B cell (primary cell): Measurements from ENCODE around the gene NFATC1. TPM values are rescaled to one million over a fixed set of nuclear protein-coding genes. Genes with fewer than 3 reads are reported as not detected.

Experiments used
- ATAC-seq: fragments of 200-7000 bp; cut with Tn5 transposase; one replicate; pipeline ENCODE4 v1.10.0; 2021; ENCODE audit warnings: low read depth, mild to moderate bottlenecking, moderate number of reproducible peaks, moderate library complexity
- CTCF ChIA-PET: fragments of 350-600 bp; sonication (Branson Sonifier 250); formaldehyde crosslinking; loops from one replicate; lab custom pipeline; 2021; ENCODE audit warnings: antibody characterized with exemption, inconsistent platforms; lab: Charles Lee
- POLR2A ChIA-PET: fragments of 350-600 bp; sonication (Branson Sonifier 250); formaldehyde crosslinking; loops from one replicate; lab custom pipeline; 2021; ENCODE audit warnings: antibody characterized with exemption; lab: Charles Lee
- DNase-seq: peaks from one replicate; pipeline ENCODE4 v3.0.0; 2013
- H2AFZ ChIP-seq: 2 replicates; pipeline ENCODE4 v1.6.1; 2012; ENCODE audit warnings: mild to moderate bottlenecking, low read depth, low read length; ENCODE audit not compliant: insufficient read depth, poor library complexity, severe bottlenecking
- H3K27ac ChIP-seq, 2 donors: 1 replicate in 1 of 2; 2 replicates in 1 of 2; pipeline ENCODE4 v1.5.1; 2012 to 2013; ENCODE audit warnings: low read length in 2 of 2, mild to moderate bottlenecking in 2 of 2, moderate library complexity in 1 of 2
- H3K27me3 ChIP-seq, 4 experiments: fragments of 200-600 bp in 1 of 4; sonication (generic) in 1 of 4; replicated peaks in 1 of 4; 1 replicate in 2 of 4; 2 replicates in 2 of 4; pipeline versions ENCODE4 v1.6.1 to v1.7.0; 2013 to 2016; ENCODE audit warnings: low read length in 3 of 4, mild to moderate bottlenecking in 2 of 4, mixed read lengths in 1 of 4, moderate library complexity in 1 of 4; ENCODE audit not compliant: insufficient read depth in 4 of 4, control insufficient read depth in 3 of 4; ENCODE audit errors: control extremely low read depth in 1 of 4
- H3K36me3 ChIP-seq, 2 experiments: replicated peaks in 1 of 2; 1 replicate in 1 of 2; 2 replicates in 1 of 2; pipeline versions ENCODE4 v1.6.1 to v1.7.1; 2013; ENCODE audit warnings: low read length in 1 of 2; ENCODE audit not compliant: insufficient read depth in 2 of 2, control insufficient read depth in 1 of 2; ENCODE audit errors: control extremely low read depth in 1 of 2, extremely low read depth in 1 of 2
- H3K4me1 ChIP-seq, 2 donors: fragments of 200-600 bp in 1 of 2; sonication (generic) in 1 of 2; 1 replicate in 1 of 2; 2 replicates in 1 of 2; pipeline versions ENCODE4 v1.5.1 to v1.6.1; 2013 to 2017; ENCODE audit warnings: low read length in 2 of 2; ENCODE audit not compliant: control insufficient read depth in 2 of 2, insufficient read depth in 2 of 2
- H3K4me2 ChIP-seq: replicated peaks from 2 replicates; pipeline ENCODE3; 2012; ENCODE audit warnings: mild to moderate bottlenecking, low read depth, low read length; ENCODE audit not compliant: poor library complexity, severe bottlenecking
- H3K4me3 ChIP-seq, 5 experiments: fragments of 200-600 bp in 1 of 5; sonication (generic) in 1 of 5; 1 replicate in 3 of 5; 2 replicates in 2 of 5; pipeline versions ENCODE4 v1.5.1 to v1.7.0; 2011 to 2016; ENCODE audit warnings: low read length in 4 of 5, mild to moderate bottlenecking in 4 of 5, low read depth in 2 of 5, control low read depth in 1 of 5, moderate library complexity in 1 of 5; ENCODE audit not compliant: insufficient read depth in 1 of 5; ENCODE audit errors: control extremely low read depth in 1 of 5, extremely low read depth in 1 of 5
- H3K79me2 ChIP-seq: fragments of 200-600 bp; sonication (generic); one replicate; pipeline ENCODE4 v1.6.0; 2016; ENCODE audit warnings: low read length; ENCODE audit not compliant: control insufficient read depth, insufficient read depth
- H3K9ac ChIP-seq: fragments of 200-600 bp; sonication (generic); 2 replicates; pipeline ENCODE4 v1.6.1; 2017; ENCODE audit warnings: mild to moderate bottlenecking, low read length, moderate library complexity
- H3K9me3 ChIP-seq, 3 donors: one replicate each; pipeline versions ENCODE4 v1.6.1 to v1.7.1; 2013; ENCODE audit warnings: low read length in 2 of 3; ENCODE audit not compliant: control insufficient read depth in 2 of 3, insufficient read depth in 1 of 3; ENCODE audit errors: control extremely low read depth in 1 of 3
- H4K20me1 ChIP-seq: 2 replicates; pipeline ENCODE4 v1.6.0; 2012; ENCODE audit warnings: mild to moderate bottlenecking, low read length; ENCODE audit not compliant: insufficient read depth, control insufficient read depth, poor library complexity, severe bottlenecking
- H3K27ac Mint-ChIP-seq: one replicate; pipeline ENCODE4 v1.8.0; 2021; ENCODE audit warnings: mixed read lengths
- H3K27me3 Mint-ChIP-seq: one replicate; pipeline ENCODE4 v1.8.0; 2021; ENCODE audit warnings: mixed read lengths
- H3K4me1 Mint-ChIP-seq: one replicate; pipeline ENCODE4 v1.8.0; 2021; ENCODE audit warnings: mixed read lengths
- H3K4me3 Mint-ChIP-seq: one replicate; pipeline ENCODE4 v1.8.0; 2021; ENCODE audit warnings: mixed read lengths
- H3K9me3 Mint-ChIP-seq: one replicate; pipeline ENCODE4 v1.8.0; 2022; ENCODE audit warnings: mixed read lengths; ENCODE audit not compliant: insufficient read depth
- EZH2 ChIP-seq: IDR thresholded peaks from 2 replicates; pipeline ENCODE4 v1.6.1; 2012; ENCODE audit warnings: borderline replicate concordance, low read depth, mild to moderate bottlenecking, moderate library complexity, low read length; ENCODE audit not compliant: insufficient read depth, poor library complexity, severe bottlenecking
- WGBS: methylation state at CpG from one replicate; pipeline ENCODE4 v1.1.5; 2013; ENCODE audit warnings: missing lambda C conversion rate; ENCODE audit not compliant: insufficient coverage; 5-methylcytosine and 5-hydroxymethylcytosine counted together
- intact Hi-C: fragments of 100-400 bp; cut with micrococcal nuclease; formaldehyde crosslinking; loops from one replicate; pipeline ENCODE4 v1.10.0; 2022
- polyA plus RNA-seq: library from polyadenylated mRNA; depleted of rRNA; stranded (reverse); fragments of >200 nt; gene quantifications from 2 replicates; pipeline ENCODE4 v1.2.3, GENCODE V29; 2012
- total RNA-seq, 2 donors: library from RNA; stranded (reverse); fragments of 120-200 nt in 1 of 2; gene quantifications; 1 replicate in 1 of 2; 2 replicates in 1 of 2; pipeline versions ENCODE4 v1.2.3 to v1.2.4, GENCODE V29; 2013 to 2022
- TF ChIP-seq, protein P1 (sequence below): fragments of 200-600 bp; IDR thresholded peaks from one replicate; pipeline ENCODE4 v1.8.0; 2022; ENCODE audit warnings: antibody characterized with exemption, mild to moderate bottlenecking

Gene NFATC1
- total and polyA plus RNA-seq, 2 donors (not counting 1 experiment from before 2014, with no cell fraction given): 32.2 to 108 TPM

DNA sequence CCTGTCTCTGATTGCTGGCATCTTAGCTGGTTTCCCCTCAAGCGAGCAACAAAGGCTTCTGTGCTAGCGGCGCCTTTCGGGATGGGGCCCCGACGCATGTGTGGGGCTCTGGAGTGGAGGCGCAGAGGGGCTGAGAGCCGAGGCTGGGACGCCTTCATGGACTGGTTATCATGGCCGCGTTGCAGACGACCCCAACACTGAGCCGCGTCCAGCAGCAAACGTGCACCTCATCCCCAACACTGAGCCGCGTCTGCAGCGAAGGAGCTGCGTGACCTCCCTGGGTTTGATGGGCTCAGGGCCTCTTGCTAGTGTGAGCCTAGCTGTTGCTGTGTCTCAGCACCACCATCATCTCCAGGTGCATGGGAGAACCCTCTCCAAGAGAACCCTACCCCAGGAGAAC, 160.2 kb downstream of the NFATC1 start:
- TF ChIP-seq EZH2: no peak
- TF ChIP-seq, protein P1, sequence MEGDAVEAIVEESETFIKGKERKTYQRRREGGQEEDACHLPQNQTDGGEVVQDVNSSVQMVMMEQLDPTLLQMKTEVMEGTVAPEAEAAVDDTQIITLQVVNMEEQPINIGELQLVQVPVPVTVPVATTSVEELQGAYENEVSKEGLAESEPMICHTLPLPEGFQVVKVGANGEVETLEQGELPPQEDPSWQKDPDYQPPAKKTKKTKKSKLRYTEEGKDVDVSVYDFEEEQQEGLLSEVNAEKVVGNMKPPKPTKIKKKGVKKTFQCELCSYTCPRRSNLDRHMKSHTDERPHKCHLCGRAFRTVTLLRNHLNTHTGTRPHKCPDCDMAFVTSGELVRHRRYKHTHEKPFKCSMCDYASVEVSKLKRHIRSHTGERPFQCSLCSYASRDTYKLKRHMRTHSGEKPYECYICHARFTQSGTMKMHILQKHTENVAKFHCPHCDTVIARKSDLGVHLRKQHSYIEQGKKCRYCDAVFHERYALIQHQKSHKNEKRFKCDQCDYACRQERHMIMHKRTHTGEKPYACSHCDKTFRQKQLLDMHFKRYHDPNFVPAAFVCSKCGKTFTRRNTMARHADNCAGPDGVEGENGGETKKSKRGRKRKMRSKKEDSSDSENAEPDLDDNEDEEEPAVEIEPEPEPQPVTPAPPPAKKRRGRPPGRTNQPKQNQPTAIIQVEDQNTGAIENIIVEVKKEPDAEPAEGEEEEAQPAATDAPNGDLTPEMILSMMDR: no peak
- intact Hi-C loops: no loop called here
- WGBS: 98% methylated on average over 19 of the region's 19 CpGs

DNA sequence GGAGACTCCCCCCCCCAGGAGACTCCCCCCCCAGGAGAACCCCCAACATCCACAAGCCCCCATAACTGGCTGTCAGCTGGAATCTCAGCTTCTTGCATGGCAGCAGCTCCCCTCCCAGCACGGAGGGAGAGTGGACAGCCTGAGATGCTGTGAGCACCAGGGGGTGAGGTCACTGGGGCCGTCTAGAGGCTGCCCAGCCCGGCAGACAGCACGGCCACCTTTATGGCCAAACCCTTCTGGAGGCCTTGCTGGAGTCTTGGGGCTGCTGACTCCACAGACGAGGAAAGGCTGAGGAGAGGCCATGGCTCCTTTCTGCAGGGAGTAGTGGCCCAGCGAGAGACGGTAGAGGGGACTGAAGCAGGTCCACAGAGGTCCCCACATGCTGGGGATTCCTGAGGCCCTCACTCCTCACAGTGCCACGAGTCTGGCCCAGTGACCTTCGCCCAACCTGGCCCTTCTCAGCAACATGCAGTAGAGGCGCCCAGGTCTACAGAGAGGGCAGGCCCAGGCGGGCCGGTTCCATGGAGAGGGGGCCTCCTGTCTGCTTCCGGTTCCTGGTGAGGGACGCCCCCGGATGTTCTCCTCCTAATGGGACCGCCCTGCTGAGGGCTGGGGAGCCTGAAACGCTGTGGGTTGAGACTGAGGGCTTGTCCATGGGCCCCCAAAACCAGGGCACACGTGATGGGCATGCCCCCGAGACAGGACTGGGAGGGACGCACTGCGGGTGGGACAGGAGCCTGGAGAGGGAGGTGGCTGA, 161.3 kb downstream of the NFATC1 start:
- DNase-seq: no peak
- CTCF ChIA-PET: no interaction called here
- Mint-ChIP-seq H3K9me3 (no peaks in the 10 kb centered on the region), H3K4me3 (no peak overlapping the region), H3K27ac (no peak overlapping the region), H3K27me3 (no peaks in the 10 kb centered on the region), H3K4me1 (no peaks in the 10 kb centered on the region)
- Histone ChIP-seq H3K79me2 (no peaks in the 10 kb centered on the region), H3K9me3 (peaks cover 0 to 14% (median 0%) of the 10 kb centered on the region in 3 donors), H3K4me3 (no peak overlapping the region), H3K36me3 (no peaks in the 10 kb centered on the region), H3K27ac (no peak overlapping the region), H3K9ac (no peak overlapping the region), H3K4me2 (no peak overlapping the region), H3K27me3 (no peaks in the 10 kb centered on the region), H4K20me1 (no peaks in the 10 kb centered on the region), H3K4me1 (no peaks in the 10 kb centered on the region), H2AFZ (no peak overlapping the region)
- WGBS: 92% methylated on average over 21 of the region's 21 CpGs
- POLR2A ChIA-PET: no interaction called here
- TF ChIP-seq, protein P1: no peak
- TF ChIP-seq EZH2: no peak
- no peak for ATAC-seq
- intact Hi-C loops: no loop called here

More for the DNA sequence above, 160.2 kb downstream of the NFATC1 start:
- no peak overlapping the region for H3K27ac ChIP-seq
- Mint-ChIP-seq H3K4me3 (no peak overlapping the region), H3K9me3 (no peaks in the 10 kb centered on the region), H3K27ac (no peak overlapping the region), H3K27me3 (no peaks in the 10 kb centered on the region), H3K4me1 (no peaks in the 10 kb centered on the region)
- CTCF ChIA-PET: no interaction called here
- no peak overlapping the region for H3K9ac ChIP-seq
- DNase-seq: no peak
- no peaks in the 10 kb centered on the region for H3K36me3 ChIP-seq
- POLR2A ChIA-PET: no interaction called here
- no peaks in the 10 kb centered on the region for H3K27me3 ChIP-seq
- H3K9me3 ChIP-seq: peaks cover 0 to 14% (median 0%) of the 10 kb centered on the region in 3 donors
- H2AFZ ChIP-seq: no peak overlapping the region
- H3K79me2 ChIP-seq: no peaks in the 10 kb centered on the region
- no peak overlapping the region for H3K4me3 ChIP-seq
- no peak overlapping the region for H3K4me2 ChIP-seq
- no peaks in the 10 kb centered on the region for H3K4me1 ChIP-seq
- H4K20me1 ChIP-seq: no peaks in the 10 kb centered on the region
- ATAC-seq: no peak
